Stimulated activated CD4-positive, alpha-beta T cell treated with anti-CD3 and anti-CD28 coated beads, Interleukin-1b, Interleukin-23, amount 100 ng/mL, for 48 hours (primary cell): Measurements from ENCODE around the gene RGL3.
"Not testable (repeated sequence)": the region's sequence is repeated elsewhere in the genome, so short reads cannot be mapped to it uniquely, and the experiment has no call there.

ENCODE experiments used
- DNase-seq: peaks from one replicate; pipeline ENCODE4 v3.0.0-alpha.2; 2020

The RGL3 gene, protein sequence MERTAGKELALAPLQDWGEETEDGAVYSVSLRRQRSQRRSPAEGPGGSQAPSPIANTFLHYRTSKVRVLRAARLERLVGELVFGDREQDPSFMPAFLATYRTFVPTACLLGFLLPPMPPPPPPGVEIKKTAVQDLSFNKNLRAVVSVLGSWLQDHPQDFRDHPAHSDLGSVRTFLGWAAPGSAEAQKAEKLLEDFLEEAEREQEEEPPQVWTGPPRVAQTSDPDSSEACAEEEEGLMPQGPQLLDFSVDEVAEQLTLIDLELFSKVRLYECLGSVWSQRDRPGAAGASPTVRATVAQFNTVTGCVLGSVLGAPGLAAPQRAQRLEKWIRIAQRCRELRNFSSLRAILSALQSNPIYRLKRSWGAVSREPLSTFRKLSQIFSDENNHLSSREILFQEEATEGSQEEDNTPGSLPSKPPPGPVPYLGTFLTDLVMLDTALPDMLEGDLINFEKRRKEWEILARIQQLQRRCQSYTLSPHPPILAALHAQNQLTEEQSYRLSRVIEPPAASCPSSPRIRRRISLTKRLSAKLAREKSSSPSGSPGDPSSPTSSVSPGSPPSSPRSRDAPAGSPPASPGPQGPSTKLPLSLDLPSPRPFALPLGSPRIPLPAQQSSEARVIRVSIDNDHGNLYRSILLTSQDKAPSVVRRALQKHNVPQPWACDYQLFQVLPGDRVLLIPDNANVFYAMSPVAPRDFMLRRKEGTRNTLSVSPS

DNA sequence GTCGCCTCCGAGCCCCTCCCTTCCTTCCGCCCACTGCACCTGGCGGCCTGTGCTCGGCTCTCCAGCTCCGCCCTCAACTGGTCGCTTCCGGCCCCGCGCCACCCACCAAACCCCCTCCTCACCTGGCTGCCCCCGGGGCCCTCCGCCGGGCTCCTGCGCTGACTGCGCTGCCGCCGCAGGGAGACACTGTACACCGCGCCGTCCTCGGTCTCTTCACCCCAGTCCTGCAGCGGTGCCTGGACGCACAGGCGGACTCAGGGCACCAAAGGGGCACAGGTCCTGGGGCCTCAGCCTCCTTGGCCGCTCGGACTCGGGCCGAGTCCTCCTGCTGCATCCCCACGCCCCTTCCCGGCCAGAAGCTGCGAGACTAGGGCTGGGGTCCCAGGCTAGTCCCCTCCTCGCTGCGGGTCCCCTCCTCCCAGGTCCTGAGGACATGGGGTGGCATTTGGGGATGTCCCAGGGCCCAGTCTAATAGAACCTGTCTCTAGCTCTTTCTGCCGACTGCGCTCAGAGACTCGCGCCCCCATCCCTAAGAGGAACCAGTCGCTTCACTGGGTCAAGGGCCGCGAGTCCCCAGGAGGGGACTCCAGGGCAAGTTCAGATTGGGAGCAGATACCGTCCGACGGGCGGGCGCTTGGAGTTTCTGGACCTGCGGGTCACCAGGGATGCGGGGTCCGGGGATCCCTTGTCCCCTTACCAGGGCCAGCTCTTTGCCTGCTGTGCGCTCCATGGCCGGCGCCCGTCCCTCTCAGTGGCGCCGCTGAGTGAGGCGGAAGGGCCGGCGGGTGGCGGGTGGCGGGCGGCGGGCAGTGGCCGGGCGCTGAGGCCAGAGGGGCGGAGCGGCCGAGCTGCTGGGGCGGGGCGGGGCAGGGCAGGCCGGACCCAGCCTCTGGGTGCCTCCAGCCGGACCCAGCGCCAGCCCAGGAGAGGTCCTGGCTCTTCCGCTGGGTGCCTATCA lies at the start of gene RGL3:
TSS of gene RGL3 (minus strand) at position 766 of the 958 bp plus-strand sequence. CDS start at position 730, 36 bp downstream.
- no peak for DNase-seq

DNA sequence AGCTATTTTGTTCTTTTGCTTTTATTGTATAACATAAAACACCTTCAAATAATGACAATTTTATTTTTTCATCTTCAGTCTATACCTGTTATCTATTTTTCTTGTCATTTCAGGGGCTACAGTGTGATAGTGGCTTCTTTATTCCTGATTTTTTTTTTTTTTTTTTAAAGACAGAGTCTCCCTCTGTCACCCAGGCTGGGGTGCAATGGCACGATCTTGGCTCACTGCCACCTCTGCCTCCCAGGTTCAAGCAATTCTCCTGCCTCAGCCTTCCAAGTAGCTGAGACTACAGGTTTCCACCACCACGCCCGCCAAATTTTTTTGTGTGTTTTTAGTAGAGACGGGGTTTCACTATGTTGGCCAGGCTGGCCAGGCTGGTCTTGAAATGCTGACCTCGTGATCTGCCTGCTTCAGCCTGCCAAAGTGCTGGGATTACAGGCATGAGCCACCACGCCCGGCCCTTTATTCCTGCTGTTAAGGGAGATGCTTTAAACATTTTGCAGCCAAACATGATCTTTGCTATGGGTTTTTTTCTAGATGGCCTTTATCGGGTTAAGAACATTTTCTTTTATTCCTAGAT lies 49.2 kb upstream of the RGL3 start:
- not testable (repeated sequence) for DNase-seq

DNA sequence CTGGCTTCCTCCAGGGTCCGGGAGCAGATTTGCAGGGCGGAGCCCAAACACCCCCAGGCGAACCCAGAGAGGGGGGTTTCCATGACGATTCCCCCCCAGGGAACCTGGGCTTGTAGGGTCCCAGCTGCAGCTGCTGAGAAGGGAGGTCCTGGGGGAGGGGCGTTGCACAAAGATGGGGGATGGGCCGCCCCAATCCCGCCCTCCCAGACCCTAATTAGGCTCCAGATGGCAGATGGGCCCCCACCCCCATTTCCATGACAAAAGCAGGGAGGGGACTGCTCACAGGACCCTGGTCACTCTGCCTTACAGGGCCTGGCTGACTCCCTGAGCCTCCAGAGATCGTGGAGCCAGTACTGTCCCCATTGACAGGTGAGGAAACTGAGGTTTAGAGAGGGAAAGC lies 46.5 kb upstream of the RGL3 start:
- DNase-seq = no peak

DNA sequence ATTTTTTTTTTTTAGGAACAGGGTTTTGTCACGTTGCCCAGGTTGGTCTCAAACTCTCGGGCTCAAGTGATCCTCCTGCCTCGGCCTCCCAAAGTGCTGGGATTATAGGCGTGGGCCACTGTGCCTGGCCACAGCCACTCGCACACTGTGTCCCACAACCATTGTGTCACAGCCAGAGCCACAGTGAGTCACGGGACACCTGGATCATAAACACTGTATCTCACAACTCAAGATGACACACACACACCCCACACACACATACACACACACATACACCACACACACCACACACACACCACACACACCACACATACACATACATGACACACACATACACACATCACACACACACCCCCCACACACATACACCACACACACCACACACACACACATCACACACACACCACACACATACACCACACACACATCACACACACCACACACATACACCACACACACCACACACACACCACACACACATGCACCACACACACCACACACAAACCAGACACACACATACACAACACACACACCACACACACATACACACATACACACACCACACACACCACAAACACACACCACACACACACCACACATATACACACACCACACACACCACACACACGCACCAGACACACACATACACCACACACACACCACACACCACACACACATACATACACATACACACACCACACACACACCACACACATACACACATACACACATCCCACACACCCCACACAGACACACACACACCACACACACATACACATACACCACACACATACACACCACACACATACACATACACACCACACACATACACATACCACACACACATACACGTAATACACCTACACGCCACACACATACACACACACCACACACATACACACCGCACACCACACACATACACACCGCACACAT lies 45.5 kb upstream of the RGL3 start:
- DNase-seq = no peak

DNA sequence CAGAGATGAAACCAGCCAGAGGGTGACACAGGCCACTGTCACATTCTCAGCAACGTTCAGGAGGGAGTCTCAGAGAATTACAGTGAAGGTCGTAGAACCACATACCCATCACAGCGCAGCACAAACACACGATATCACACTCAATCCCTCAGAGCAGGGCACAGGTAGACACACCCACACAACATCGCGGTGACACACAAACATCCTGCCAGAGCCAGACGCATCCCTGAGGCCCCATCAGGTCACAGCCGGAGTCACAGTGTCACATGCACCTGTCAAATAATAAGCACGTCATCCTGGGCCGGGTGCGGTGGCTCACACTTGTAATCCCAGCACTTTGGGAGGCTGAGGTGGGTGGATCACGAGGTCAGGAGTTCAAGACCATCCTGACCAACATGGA lies 44.3 kb upstream of the RGL3 start:
- DNase-seq = no peak

DNA sequence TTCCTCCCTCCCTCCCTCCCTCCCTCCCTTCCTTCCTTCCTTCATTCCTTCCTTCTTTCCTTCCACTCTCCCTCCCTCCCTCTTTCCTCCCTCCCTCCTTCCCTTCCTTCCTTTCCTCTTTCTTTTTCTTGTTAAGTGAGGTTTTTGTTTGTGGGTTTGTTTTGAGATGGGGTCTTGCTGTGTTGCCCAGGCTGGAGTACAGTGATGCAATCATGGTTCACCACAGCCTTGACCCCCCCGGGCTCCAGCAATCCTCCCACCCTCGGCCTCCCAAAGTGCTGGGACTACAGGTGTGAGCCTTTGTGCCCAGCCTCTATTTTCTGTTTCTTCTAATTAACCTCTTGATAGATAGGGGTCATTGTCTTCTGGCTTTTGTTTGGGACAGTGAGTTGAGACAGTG lies 42.3 kb upstream of the RGL3 start:
- no peak for DNase-seq

DNA sequence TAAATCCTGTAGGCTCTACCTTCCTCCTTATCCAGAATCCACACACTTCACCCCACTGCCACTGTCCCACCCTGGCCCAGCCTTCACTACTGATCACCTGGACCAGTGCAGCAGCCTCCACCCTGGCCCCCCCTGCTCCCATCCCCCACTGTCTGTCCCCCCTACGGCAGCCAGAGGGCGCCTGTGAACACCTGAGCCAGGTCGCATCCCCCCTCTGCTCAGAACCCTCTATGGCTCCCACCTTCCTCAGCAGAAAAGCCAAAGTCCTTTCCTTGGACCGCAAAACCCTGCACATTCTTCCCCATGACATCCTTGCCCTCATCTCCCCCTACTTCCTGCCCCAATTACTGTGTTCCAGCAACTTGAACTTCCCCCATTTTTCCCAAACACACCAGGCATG lies 41.1 kb upstream of the RGL3 start:
- no peak for DNase-seq

DNA sequence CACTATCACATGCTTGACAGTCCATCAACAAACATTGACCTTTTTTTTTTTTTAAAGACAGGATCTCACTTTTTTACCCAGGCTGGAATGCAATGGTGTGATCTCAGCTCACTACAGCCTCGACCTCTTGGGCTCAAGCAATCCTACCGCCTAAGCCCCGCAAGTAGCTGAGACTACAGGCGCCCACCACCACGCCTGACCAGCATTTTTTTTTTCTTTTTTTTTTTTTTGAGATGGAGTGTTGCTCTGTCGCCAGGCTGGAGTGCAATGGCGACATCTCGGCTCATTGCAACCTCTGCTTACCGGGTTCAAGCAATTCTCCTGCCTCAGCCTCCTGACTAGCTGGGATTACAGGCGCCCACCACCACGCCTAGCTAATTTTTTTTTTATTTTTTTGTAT lies 39.8 kb upstream of the RGL3 start:
- not testable (repeated sequence) for DNase-seq

DNA sequence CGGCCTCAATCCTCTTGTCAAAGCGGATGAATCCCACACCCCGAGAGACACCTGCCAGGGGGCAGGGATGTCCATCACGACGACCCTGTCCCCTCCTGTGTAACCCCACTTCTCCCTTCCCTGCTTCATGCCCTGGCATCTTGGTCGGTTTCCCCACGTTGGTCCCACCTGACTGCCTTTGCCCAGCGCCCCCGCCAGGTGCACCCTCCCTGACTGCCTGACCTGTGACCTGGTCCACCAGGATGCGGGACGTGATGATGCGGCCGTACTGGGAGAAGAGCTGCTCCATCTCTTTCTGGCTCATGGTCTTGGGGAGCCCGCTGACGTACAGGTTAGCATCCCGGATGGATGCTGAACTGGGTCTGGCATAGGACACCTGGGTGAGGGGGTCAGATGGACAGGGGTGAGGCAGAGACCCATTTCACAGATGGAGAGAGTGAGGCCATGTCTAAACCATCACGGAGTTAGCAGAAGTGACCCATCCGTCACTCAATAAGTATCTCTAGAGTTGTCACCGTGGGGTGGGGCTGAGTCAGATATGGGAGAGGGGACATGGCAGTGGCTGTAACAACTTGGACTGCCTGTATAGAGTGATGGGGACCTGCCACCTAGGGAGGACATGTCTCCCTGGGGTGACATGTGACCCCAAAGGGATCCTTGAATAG lies 39.3 kb upstream of the RGL3 start:
- DNase-seq = no peak

DNA sequence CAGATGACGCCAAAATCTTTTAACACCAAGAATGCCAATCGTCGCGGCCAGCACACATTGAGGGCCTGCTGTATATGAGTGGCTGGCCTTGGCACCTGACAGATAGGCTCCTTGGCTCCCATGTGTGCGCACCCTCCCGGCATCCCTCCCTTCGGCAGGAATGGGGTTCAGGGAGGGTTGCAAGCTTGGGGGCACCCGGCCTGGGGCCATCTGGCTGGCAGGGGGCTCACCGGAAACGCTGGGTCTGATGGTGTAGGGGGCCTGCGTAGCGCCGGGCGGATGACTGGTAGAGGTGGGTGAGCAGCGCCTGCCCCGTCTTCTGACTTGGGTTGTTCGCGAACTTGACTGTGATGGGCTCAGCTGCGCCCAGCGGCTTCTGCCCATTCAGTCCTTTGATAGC lies 38.7 kb upstream of the RGL3 start:
- no peak for DNase-seq

DNA sequence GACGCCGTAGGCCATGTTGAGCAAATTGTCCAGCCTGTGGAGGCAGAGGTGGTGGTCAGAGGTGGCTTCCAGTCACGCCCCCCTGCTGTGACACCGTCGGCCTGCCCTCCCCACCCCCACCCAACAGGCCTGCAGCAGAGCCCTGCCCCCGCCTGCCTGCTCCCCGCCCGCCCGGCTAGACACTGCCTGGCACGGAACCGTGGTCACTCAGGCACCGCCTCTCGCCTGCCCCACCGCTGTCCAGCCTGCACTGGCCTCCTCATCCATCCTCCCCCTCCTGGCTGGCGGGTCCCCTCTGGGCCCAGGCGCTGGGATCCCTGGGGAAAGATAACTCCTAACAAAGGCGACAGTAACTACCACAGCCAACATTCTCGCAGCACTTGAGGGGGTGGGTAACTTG lies 38.0 kb upstream of the RGL3 start:
- DNase-seq = no peak

DNA sequence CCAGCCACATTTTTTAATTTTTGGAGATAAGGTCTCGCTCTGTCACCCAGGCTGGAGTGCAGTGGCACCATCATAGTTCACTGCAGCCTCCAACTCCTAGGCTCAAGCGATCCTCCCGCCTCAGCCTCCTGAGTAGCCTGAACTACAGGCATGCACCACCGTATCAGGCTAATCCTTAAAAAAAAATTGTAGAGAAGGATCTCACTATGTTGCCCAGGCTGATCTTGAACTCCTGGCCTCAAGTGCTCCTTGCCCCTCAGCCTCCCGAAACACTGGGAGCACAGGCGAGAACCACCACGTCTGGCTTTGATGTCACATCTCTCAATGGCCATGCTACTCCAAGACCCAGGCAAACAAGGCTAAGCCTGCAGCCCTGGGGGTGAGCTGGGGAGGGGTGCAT lies 37.5 kb upstream of the RGL3 start:
- no peak for DNase-seq

DNA sequence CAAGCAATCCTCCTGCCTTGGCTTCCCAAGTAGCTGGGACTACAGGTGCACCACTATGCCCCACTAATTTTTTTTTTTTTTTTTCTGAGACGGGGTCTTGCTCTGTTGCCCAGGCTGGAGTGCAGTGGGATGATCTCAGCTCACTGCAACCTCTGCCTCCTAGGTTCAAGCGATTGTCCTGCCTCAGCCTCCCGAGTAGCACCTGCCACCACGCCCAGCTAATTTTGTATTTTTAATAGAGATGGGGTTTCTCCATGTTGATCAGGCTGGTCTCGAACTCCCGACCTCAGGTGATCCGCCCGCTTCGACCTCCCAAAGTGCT lies 36.1 kb upstream of the RGL3 start:
- not testable (repeated sequence) for DNase-seq

DNA sequence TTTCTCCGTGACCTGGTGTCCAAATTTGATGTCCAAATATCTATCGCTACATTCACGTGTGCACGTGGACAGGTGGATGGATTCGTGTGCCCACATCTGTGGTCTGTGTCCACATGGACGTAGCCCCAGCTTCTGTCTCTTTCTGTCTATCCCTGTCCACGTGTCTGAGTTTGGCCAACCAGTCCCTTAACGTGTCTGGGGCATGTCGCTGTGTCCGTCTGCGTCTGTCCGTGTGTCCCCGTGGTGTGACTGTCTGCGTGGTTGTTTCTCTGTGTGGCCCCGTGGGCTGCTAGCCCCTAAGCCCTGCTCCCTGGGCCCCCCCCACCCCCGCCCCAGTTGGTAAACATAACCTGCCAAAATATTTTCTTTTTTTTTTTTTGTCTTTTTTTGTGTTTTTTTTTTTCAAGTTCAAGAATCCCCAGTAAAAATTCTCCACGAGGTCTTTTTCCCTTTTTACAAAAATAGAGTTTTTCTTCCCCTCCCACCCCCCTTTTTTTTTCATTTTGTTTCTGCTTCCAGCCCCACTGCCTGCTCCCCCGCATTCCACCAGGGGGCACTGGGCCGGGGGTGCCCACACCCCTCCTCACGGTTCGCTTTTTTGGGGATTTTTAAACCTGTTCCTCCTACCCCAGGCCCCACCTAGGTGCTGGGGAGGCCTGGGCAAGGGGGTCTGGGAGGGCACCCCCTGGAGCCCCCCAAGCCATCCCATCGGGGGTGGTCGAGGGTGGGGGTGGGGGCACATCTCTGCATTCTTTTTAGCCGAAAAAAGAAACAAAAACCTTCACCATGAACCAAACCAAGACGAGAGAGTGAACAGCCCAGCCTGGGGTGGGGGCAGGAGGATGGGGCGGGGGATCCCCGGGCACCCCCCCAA lies 34.6 kb upstream of the RGL3 start:
- DNase-seq = no peak

DNA sequence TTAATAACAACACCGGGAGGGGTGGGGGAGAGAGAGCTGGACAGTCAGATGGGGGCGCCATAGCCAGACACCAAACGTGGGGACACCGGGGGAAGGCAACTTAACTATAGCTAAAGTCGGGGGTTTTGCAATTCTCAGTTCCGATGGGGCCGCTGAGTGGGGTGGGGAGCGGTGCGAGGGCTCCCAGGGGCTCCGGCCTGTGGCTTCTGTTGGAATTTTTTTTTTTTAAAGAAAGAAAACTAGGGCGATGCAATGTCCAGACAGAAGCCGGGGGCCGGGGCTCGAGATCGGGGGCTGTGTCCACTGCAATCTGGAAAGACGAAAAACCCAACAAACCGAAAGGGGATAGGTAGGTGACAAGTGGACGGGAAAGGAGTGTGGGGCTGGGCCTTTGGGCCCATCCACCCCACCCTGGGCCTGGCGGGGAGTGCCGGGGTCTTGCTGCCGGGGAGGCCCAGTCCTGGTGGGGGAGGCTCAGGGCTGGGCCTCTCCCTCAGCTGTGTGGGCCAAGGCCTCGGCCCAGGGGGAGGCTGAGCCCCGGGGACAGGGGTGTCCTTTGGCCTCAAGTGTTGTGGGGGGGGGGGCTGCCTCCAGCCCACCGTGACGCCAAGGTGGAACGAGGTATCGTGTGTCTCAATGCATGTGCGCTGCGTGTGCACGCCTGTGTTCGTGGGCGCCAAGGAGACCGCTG lies 33.7 kb upstream of the RGL3 start:
- no peak for DNase-seq

DNA sequence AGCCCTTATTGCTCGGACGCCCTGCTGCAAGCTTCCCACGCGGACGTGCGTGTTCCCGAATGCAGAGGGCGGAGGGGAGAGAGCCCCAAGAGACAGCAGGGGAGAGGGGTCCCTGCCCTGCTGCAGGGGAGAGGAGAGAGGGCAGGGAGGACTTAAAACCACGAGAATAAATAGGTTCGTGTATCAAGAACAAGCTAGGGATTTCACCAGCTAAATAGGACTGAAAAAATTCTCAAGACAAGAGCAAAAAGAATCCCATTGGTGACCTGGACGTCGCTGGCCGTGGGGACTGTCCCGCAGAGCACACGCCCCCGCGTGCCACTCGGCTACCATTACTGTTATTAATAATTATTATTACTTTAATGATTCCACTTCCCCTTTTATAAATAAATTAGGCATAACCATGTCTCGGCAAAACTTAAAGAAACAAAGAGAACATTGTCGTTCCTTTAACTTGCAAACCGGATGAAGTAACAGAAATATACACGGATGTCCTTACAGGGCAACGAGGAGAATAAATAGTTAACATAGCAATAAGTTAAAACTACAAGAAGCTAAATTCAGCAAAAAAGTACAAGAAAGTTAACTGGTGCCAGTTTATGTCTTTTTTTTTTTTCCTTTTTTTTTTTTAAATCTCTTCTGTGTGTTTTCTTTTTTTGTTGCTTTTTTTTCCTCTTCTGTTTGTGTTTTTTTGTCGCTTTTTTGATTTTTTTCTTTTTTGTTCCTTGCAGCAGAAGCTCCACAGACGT lies 32.9 kb upstream of the RGL3 start:
- no peak for DNase-seq

DNA sequence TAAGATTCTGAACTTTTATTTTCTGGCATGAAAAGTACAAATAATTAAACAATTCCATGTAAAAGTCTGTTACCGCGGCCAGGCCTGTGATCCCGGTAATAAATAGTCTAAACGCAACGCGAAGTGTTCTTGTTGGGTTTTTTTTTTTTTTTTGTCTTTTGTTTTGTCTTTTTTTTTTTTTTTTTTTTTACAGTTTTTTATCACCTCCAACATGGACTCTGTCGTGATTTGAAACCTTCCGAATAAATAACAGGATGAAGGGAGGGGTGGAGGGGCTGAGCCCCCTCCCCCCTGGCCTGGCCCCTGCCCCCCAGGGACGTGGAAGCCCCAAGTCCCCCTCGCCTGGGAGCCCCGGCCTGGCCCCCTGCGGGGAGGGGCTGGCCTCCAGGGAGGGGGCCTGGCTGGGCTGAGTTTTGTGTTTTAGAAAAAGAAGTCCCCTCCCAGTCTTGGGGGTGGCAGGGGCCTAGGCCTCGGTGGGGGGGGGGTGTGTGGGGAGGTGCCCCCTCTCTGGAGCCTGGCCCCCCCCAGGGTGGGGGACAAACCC lies 32.3 kb upstream of the RGL3 start:
- DNase-seq = no peak

DNA sequence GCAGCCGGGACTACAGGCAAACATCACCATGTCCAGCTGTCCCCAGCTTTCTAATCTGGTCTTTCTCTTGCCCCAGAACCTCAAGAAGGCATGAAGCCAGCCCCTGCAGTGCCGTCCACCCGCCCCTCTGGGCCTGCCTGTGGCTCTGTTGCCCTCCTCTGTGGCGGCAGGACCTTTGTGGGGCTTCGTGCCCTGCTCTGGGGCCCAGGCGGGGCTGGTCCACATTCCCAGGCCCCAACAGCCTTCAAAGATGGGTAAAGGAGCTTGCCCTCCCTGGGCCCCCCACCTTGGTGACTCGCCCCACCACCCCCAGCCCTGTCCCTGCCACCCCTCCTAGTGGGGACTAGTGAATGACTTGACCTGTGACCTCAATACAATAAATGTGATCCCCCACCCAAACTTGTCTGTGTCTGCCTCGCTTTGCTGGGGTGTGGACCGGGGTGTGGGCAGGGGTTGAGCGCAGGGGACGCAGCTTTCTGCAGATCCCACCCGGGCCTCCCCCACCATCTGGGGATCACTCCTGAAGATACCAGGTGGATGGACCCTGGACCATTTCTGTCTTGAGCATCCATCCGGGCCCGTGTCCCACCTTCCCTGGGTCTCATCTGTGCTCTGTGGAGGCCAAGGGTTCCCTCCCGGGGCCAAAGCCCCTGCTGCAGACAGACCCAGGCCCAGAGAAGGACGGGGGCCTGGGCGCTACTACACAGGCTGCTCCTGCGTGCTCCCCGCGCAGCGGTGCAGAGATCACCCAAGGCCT lies 31.6 kb upstream of the RGL3 start:
- DNase-seq = no peak
